ENCODE data around the gene CTRB1. TPM values are rescaled to one million over a fixed set of nuclear protein-coding genes. Genes with fewer than 3 reads are reported as not detected.
"Not testable (repeated sequence)": the region's sequence is repeated elsewhere in the genome, so short reads cannot be mapped to it uniquely, and the experiment has no call there.

Gene CTRB1
- total RNA-seq, 2 experiments from 2014 or later = not detected

GRCh38 chr16:75236736-75237397 lies 18.1 kb downstream of the CTRB1 start:
- ChIA-PET CTCF (interaction anchor here (0.5 to 2.3 kb wide), 3 partner anchors 9 to 156 kb away, joined by 3 to 6 read pairs (median 4); no protein-coding TSS in a partner anchor), POLR2A (no interaction called here)

GRCh38 chr16:75237398-75238131 lies 18.8 kb downstream of the CTRB1 start:
- POLR2A ChIA-PET = no interaction called here
- CTCF ChIA-PET = interaction anchor here (0.5 to 2.3 kb wide), 2 partner anchors 38 to 156 kb away, joined by 4 to 6 read pairs; no protein-coding TSS in a partner anchor

- CTCF ChIA-PET = interaction anchor here (2.3 kb wide), 1 partner anchor 39 kb away, joined by 6 read pairs; no protein-coding TSS in a partner anchor
- POLR2A ChIA-PET = no interaction called here
Measured at GRCh38 chr16:75238132-75238852, 19.5 kb downstream of the CTRB1 start.

GRCh38 chr16:75238853-75239541 lies 20.2 kb downstream of the CTRB1 start:
- POLR2A ChIA-PET = no interaction called here
- CTCF ChIA-PET = no interaction called here

GRCh38 chr16:75239542-75240122 lies 20.8 kb downstream of the CTRB1 start:
- CTCF ChIA-PET = no interaction called here
- POLR2A ChIA-PET = no interaction called here

GRCh38 chr16:75240633-75241032 lies 21.8 kb downstream of the CTRB1 start:
- POLR2A ChIA-PET, CTCF ChIA-PET: not testable (repeated sequence)

- ChIA-PET CTCF (no interaction called here), POLR2A (no interaction called here)
Measured at GRCh38 chr16:75241412-75241811, 22.6 kb downstream of the CTRB1 start.

- CTCF ChIA-PET = no interaction called here
- POLR2A ChIA-PET = no interaction called here
Measured at GRCh38 chr16:75241955-75242354, 23.2 kb downstream of the CTRB1 start.

GRCh38 chr16:75242436-75243078 lies 23.8 kb downstream of the CTRB1 start:
- POLR2A ChIA-PET, CTCF ChIA-PET: not testable (repeated sequence)

GRCh38 chr16:75243667-75244224 lies 25.0 kb downstream of the CTRB1 start:
- POLR2A ChIA-PET = no interaction called here
- CTCF ChIA-PET = no interaction called here

GRCh38 chr16:75244225-75244809 lies 25.5 kb downstream of the CTRB1 start:
- POLR2A ChIA-PET = no interaction called here
- CTCF ChIA-PET = no interaction called here

- ChIA-PET CTCF (no interaction called here), POLR2A (no interaction called here)
Measured at GRCh38 chr16:75244844-75245758, 26.3 kb downstream of the CTRB1 start.

- CTCF ChIA-PET = interaction anchor here (0.8 kb wide), 1 partner anchor 10 kb away, joined by 3 read pairs; no protein-coding TSS in a partner anchor
Measured at GRCh38 chr16:75246504-75247205, 27.9 kb downstream of the CTRB1 start.

GRCh38 chr16:75247249-75247648 lies 28.5 kb downstream of the CTRB1 start:
- CTCF ChIA-PET = no interaction called here
- POLR2A ChIA-PET = no interaction called here

More at GRCh38 chr16:75246504-75247205, 27.9 kb downstream of the CTRB1 start:
- POLR2A ChIA-PET = no interaction called here

GRCh38 chr16:75248142-75248535 lies 29.4 kb downstream of the CTRB1 start:
- ChIA-PET POLR2A (no interaction called here), CTCF (no interaction called here)

GRCh38 chr16:75248536-75249380 lies 30.0 kb downstream of the CTRB1 start:
- CTCF ChIA-PET = interaction anchor here (1.3 to 1.5 kb wide), 2 partner anchors 15 to 216 kb away, joined by 3 to 8 read pairs; no protein-coding TSS in a partner anchor

More at GRCh38 chr16:75248536-75249380, 30.0 kb downstream of the CTRB1 start:
- POLR2A ChIA-PET = interaction anchor here (0.6 kb wide), 1 partner anchor 397 kb away, joined by 3 read pairs; no protein-coding TSS in a partner anchor

Data from activated CD8-positive, alpha-beta memory T cell treated with anti-CD3 and anti-CD28 coated beads for 36 hours (primary cell).